ENCODE data around the gene ZNF670. TPM values are rescaled to one million over a fixed set of nuclear protein-coding genes. Genes with fewer than 3 reads are reported as not detected.
A peak's percentile ranks its signal among the peaks of the same experiment; 100 is the strongest.

The ZNF670 gene
- total and polyA plus RNA-seq, 2 donors (not counting 1 experiment from before 2014, with no cell fraction given): 2.3 to 3.0 TPM

- Histone ChIP-seq H3K4me2 (ENCODE audit: extremely low read depth, insufficient read depth, low read length) (no peak overlapping the region), H3K9me3 (ENCODE audit: control insufficient read depth, insufficient read depth, low read depth, low read length) (no peaks in the 10 kb centered on the region), H3K79me2 (ENCODE audit: control insufficient read depth, insufficient read depth, low read length) (no peaks in the 10 kb centered on the region), H2AFZ (ENCODE audit: low read length) (no peak overlapping the region), H3K4me3 (replicated peaks in 1 of 4; ENCODE audit: control extremely low read depth in 1 of 4, insufficient read depth in 1 of 4, low read depth in 3 of 4, low read length in 4 of 4) (no peak overlapping the region), H3K36me3 (ENCODE audit: control insufficient read depth, insufficient read depth, low read length) (no peaks in the 10 kb centered on the region), H3K9ac (ENCODE audit: insufficient read depth, low read length) (no peak overlapping the region), H3K4me1 (ENCODE audit: control insufficient read depth, extremely low read depth, insufficient read depth, low read length) (no peaks in the 10 kb centered on the region), H3K27me3 (ENCODE audit: control insufficient read depth, insufficient read depth, low read length) (no peaks in the 10 kb centered on the region), H3K27ac (ENCODE audit: insufficient read depth, low read length) (no peak overlapping the region), H4K20me1 (ENCODE audit: control insufficient read depth, extremely low read depth, insufficient read depth, low read length) (no peaks in the 10 kb centered on the region)
- no peak for TF ChIP-seq EZH2 (IDR thresholded peaks at IDR 0.05; ENCODE audit: low read length, missing control alignments)
- TF ChIP-seq CTCF (conservative IDR thresholded peaks at IDR 0.05 in 1 of 2, IDR thresholded peaks at IDR 0.05 in 1 of 2; ENCODE audit: low read depth in 1 of 2, low read length in 2 of 2): no peak
- DNase-seq (ENCODE audit: low read depth in 2 of 2): no peak
Observed at GRCh38 chr1:247084771-247085170, 6.2 kb upstream of the ZNF670 start.

DNA sequence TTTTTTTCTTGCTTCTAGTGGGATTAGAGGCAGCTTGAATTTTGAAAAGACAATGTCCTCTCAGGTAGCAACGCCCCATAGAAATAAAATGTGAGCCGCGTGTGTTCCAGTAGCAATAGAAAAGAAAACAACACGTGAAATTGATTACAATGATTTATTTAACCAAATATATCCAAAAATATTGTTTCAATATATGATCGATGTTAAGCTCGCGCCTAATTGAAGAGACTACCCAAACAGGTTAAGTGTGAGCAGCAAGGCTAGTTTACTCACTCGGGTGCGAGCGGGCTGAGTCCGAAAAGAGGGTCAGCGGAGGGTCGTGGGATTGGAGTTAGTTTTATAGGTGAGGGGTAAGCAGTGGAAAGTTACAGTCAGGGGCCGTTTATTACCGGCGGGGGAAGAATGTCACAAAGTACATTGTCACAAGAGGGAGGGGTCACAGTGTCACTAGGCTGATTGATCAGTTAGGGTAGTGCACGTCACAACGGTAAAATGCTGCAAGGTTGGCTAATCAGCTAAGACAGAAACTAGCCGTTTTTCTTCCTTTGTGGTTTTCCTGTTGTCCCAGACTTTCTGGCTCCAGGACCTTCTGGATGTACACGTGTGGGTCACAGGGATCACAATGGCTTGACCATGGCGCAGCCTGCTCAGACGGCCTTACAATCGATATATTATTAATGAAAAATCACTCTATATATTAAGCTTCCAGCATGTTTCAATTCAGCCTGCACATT, 697 bp upstream of the ZNF670 start:
- TF ChIP-seq CTCF (conservative IDR thresholded peaks at IDR 0.05 in 1 of 2, IDR thresholded peaks at IDR 0.05 in 1 of 2; ENCODE audit: low read depth in 1 of 2, low read length in 2 of 2) (no peak), EZH2 (IDR thresholded peaks at IDR 0.05; ENCODE audit: low read length, missing control alignments) (no peak)
- peaks cover 13% of the 10 kb centered on the region for H3K79me2 ChIP-seq (ENCODE audit: control insufficient read depth, insufficient read depth, low read length)
- peaks cover 3% of the 10 kb centered on the region for H3K4me1 ChIP-seq (ENCODE audit: control insufficient read depth, extremely low read depth, insufficient read depth, low read length)
- peak overlapping the region; percentile 33 for H2AFZ ChIP-seq (ENCODE audit: low read length)
- peak overlapping the region; percentile 61 for H3K4me2 ChIP-seq (ENCODE audit: extremely low read depth, insufficient read depth, low read length)
- no peak overlapping the region for H3K9ac ChIP-seq (ENCODE audit: insufficient read depth, low read length)
- H3K9me3 ChIP-seq (ENCODE audit: control insufficient read depth, insufficient read depth, low read depth, low read length): no peaks in the 10 kb centered on the region
- H4K20me1 ChIP-seq (ENCODE audit: control insufficient read depth, extremely low read depth, insufficient read depth, low read length): no peaks in the 10 kb centered on the region
- H3K4me3 ChIP-seq (replicated peaks in 1 of 4; ENCODE audit: control extremely low read depth in 1 of 4, insufficient read depth in 1 of 4, low read depth in 3 of 4, low read length in 4 of 4): peak overlapping the region in 2 of 4 experiments; percentile 93 to 99
- no peaks in the 10 kb centered on the region for H3K27me3 ChIP-seq (ENCODE audit: control insufficient read depth, insufficient read depth, low read length)
- no peak for DNase-seq (ENCODE audit: low read depth in 2 of 2)
- H3K36me3 ChIP-seq (ENCODE audit: control insufficient read depth, insufficient read depth, low read length): no peaks in the 10 kb centered on the region
- H3K27ac ChIP-seq (ENCODE audit: insufficient read depth, low read length): no peak overlapping the region

DNA sequence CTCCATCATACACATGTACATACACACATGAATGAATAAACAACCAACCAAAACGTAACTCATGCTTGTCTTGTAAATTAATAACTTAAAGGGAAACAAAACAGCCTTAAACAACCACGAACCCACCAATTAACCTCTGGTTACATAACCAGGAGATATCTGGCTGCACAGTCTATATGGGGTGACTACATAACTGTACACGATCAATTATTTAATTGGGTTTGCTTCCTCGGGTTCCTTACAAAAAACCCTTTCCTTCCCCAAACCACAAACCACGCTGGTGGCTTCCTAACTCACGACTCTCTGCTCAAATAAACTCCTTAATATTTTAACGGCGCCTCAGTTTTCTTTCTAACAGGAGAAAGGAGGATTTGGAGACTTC, 744 bp downstream of the ZNF670 start:
- Histone ChIP-seq H2AFZ (ENCODE audit: low read length) (peak overlapping the region; percentile 95), H3K9ac (ENCODE audit: insufficient read depth, low read length) (peak overlapping the region; percentile 85), H3K4me2 (ENCODE audit: extremely low read depth, insufficient read depth, low read length) (peak overlapping the region; percentile 88), H4K20me1 (ENCODE audit: control insufficient read depth, extremely low read depth, insufficient read depth, low read length) (no peaks in the 10 kb centered on the region), H3K36me3 (ENCODE audit: control insufficient read depth, insufficient read depth, low read length) (no peaks in the 10 kb centered on the region), H3K27me3 (ENCODE audit: control insufficient read depth, insufficient read depth, low read length) (no peaks in the 10 kb centered on the region), H3K4me1 (ENCODE audit: control insufficient read depth, extremely low read depth, insufficient read depth, low read length) (peaks cover 3% of the 10 kb centered on the region), H3K9me3 (ENCODE audit: control insufficient read depth, insufficient read depth, low read depth, low read length) (no peaks in the 10 kb centered on the region), H3K27ac (ENCODE audit: insufficient read depth, low read length) (peak overlapping the region; percentile 88), H3K4me3 (replicated peaks in 1 of 4; ENCODE audit: control extremely low read depth in 1 of 4, insufficient read depth in 1 of 4, low read depth in 3 of 4, low read length in 4 of 4) (peak overlapping the region; percentile 93 to 99 (median 97)), H3K79me2 (ENCODE audit: control insufficient read depth, insufficient read depth, low read length) (peaks cover 13% of the 10 kb centered on the region)
- DNase-seq (ENCODE audit: low read depth in 2 of 2): peak; percentile 15 to 18
- no peak for TF ChIP-seq CTCF (conservative IDR thresholded peaks at IDR 0.05 in 1 of 2, IDR thresholded peaks at IDR 0.05 in 1 of 2; ENCODE audit: low read depth in 1 of 2, low read length in 2 of 2)
- no peak for TF ChIP-seq EZH2 (IDR thresholded peaks at IDR 0.05; ENCODE audit: low read length, missing control alignments)

All from fibroblast of lung (primary cell).